ENCODE measurements around the gene C5orf22. TPM values are rescaled to one million over a fixed set of nuclear protein-coding genes. Genes with fewer than 3 reads are reported as not detected.
A peak's percentile ranks its signal among the peaks of the same experiment; 100 is the strongest.

Gene C5orf22
- total and polyA plus RNA-seq, 2 of the 13 experiments (the other 11 are each of a cell fraction or from before 2014, with no cell fraction given): 14.0 to 21.5 TPM

- intact Hi-C loops (cut with micrococcal nuclease; ENCODE audit: unreplicated experiment) (no loop called here), in situ Hi-C loops (cut with HindIII; ENCODE audit: extremely low pct_ligation_motif_present, low pct_unique_long_range_greater_than_20kb) (no loop called here)
- ATAC-seq: no peak
- Histone ChIP-seq H4K20me1 (ENCODE audit: insufficient read depth, low read length) (no peaks in the 10 kb centered on the region), H3K9me3 (ENCODE audit: low read length) (no peaks in the 10 kb centered on the region), H3K36me3 (replicated peaks in 1 of 2; ENCODE audit: control insufficient read depth in 1 of 2, insufficient read depth in 2 of 2, low read length in 2 of 2) (peaks cover 0 to 17% of the 10 kb centered on the region in 2 experiments), H3K27me3 (ENCODE audit: control insufficient read depth in 1 of 2, insufficient read depth in 2 of 2, low read length in 2 of 2) (no peaks in the 10 kb centered on the region; a peak in 1 of 5 replicates), H3K4me2 (ENCODE audit: low read depth, low read length) (peak overlapping the region; percentile 84), H2AFZ (ENCODE audit: low read length) (no peak overlapping the region), H3K79me2 (ENCODE audit: insufficient read depth, low read length) (peaks cover 25% of the 10 kb centered on the region), H3K4me3 (replicated peaks in 1 of 3; ENCODE audit: insufficient read depth in 1 of 3, low read depth in 2 of 3, low read length in 3 of 3) (peak overlapping the region in 2 of 3 experiments; percentile 81 to 82; a peak in 2 of 6 replicates), H3K27ac (ENCODE audit: extremely low read length, insufficient read depth, low read length) (peak overlapping the region; percentile 85), H3K4me1 (ENCODE audit: insufficient read depth, low read length) (peaks cover 34% of the 10 kb centered on the region), H3K9ac (ENCODE audit: insufficient read depth, low read depth, low read length) (0 out of 2 replicates have a peak overlapping the region, but pooled peaks have one; percentile 90)
- POLR2A ChIA-PET: no interaction called here
- 100% methylated on average over 1 of the region's 1 CpG for WGBS (ENCODE audit: low lambda C conversion rate)
- no peak for FAIRE-seq
- no TSS peak for BruUV-seq (replicated peaks)
- CTCF ChIA-PET (ENCODE audit: low intra/inter-chr PET ratio, low total read pairs): no interaction called here
- peak; percentile 14 for DNase-seq (ENCODE audit: low spot score)
- no peak for TF ChIP-seq STAT6 (CRISPR knock-in tag; IDR thresholded peaks at IDR 0.05; ENCODE audit: borderline replicate concordance)
- peak; percentile 24; the same call in 1 of the 2 replicates for TF ChIP-seq NCOA2 (CRISPR knock-in tag; IDR thresholded peaks at IDR 0.05)
- TF ChIP-seq ZNF12 (CRISPR knock-in tag; IDR thresholded peaks at IDR 0.05): no peak
- TF ChIP-seq SMAD9 (CRISPR knock-in tag; IDR thresholded peaks at IDR 0.05): no peak
- TF ChIP-seq ZNF121 (CRISPR knock-in tag; IDR thresholded peaks at IDR 0.05): peak; percentile 88
- TF ChIP-seq ZBTB40 (IDR thresholded peaks at IDR 0.05): peak; percentile 96
- peak; percentile 99 for TF ChIP-seq ZBTB40 (CRISPR knock-in tag; IDR thresholded peaks at IDR 0.05)
- TF ChIP-seq MBNL3 (CRISPR knock-in tag; conservative IDR thresholded peaks at IDR 0.05): no peak
- 0 out of 2 replicates have a peak, but pooled peaks have one; percentile 21 for TF ChIP-seq KAT8 (CRISPR knock-in tag; IDR thresholded peaks at IDR 0.05)
- no peak for TF ChIP-seq NAIF1 (CRISPR knock-in tag; IDR thresholded peaks at IDR 0.05; ENCODE audit: borderline replicate concordance)
- TF ChIP-seq NRL (CRISPR knock-in tag; IDR thresholded peaks at IDR 0.05; ENCODE audit: borderline replicate concordance): no peak
Observed at GRCh38 chr5:31534527-31535046, 2.5 kb downstream of the C5orf22 start.
